Breast epithelium (tissue), 4 donors: ENCODE measurements around the gene ARX. TPM values are rescaled to one million over a fixed set of nuclear protein-coding genes. Genes with fewer than 3 reads are reported as not detected.

ENCODE experiments used
- DNase-seq, 2 donors: peaks; one replicate each; pipeline ENCODE4 v3.0.0-alpha.2; 2019; ENCODE audit warnings: low spot score in 2 of 2
- H3K27ac ChIP-seq, 2 donors: fragments of 200-600 bp; sonication (generic) in 1 of 2; one replicate each; pipeline ENCODE4 v1.5.1; 2016 to 2019; ENCODE audit warnings: mild to moderate bottlenecking in 1 of 2
- H3K27me3 ChIP-seq, 2 donors: fragments of 200-600 bp; sonication (generic) in 1 of 2; one replicate each; pipeline versions ENCODE4 v1.5.1 to v1.6.0; 2017 to 2019; ENCODE audit warnings: control low read depth in 1 of 2, mild to moderate bottlenecking in 1 of 2
- H3K36me3 ChIP-seq: fragments of 200-600 bp; one replicate; pipeline ENCODE4 v1.5.1; 2019
- H3K4me1 ChIP-seq, 2 donors: fragments of 200-600 bp; sonication (generic); one replicate each; pipeline ENCODE4 v1.5.1; 2016 to 2019; ENCODE audit warnings: control low read depth in 1 of 2
- H3K4me3 ChIP-seq, 3 donors: fragments of 200-600 bp; sonication (generic); 1 replicate in 2 of 3; 2 replicates in 1 of 3; pipeline ENCODE4 v1.5.1; 2016 to 2019; ENCODE audit warnings: mild to moderate bottlenecking in 3 of 3, moderate library complexity in 2 of 3
- H3K9me3 ChIP-seq, 2 donors: fragments of 200-600 bp; sonication (generic) in 1 of 2; one replicate each; pipeline ENCODE4 v1.5.1; 2016 to 2019; ENCODE audit warnings: control low read depth in 1 of 2
- POLR2A ChIP-seq: fragments of 450-650 bp; IDR thresholded peaks from one replicate; pipeline ENCODE4 v1.6.1; 2016; ENCODE audit warnings: antibody characterized with exemption, mild to moderate bottlenecking, moderate library complexity
- POLR2AphosphoS5 ChIP-seq, 3 donors: sonication (generic); formaldehyde crosslinking; IDR thresholded peaks; one replicate each; pipeline ENCODE4 v1.6.1; 2017; ENCODE audit warnings: antibody characterized with exemption in 3 of 3
- intact Hi-C: fragments of 100-400 bp; cut with DNase I; formaldehyde crosslinking; loops from one replicate; pipeline ENCODE4 v1.15.1; 2023; ENCODE audit warnings: low total_unique reads
- total RNA-seq, 3 donors: library from RNA; depleted of rRNA; stranded (reverse); fragments of >200 nt; gene quantifications; one replicate each; pipeline ENCODE4 v1.1.0, GENCODE V29; 2016
- TF ChIP-seq, protein P1 (sequence below), 3 donors: fragments of 450-650 bp; IDR thresholded peaks; one replicate each; pipeline ENCODE4 v1.5.1; 2016 to 2017; ENCODE audit warnings: antibody characterized with exemption in 3 of 3, mild to moderate bottlenecking in 3 of 3, moderate library complexity in 3 of 3

ARX gene
- total RNA-seq, 3 donors from 2014 or later, result 0.33 TPM; not detected in 2

- H3K27me3 ChIP-seq, result peaks cover 3 to 99% of the 10 kb centered on the region in 2 donors
- no peaks in the 10 kb centered on the region for H3K9me3 ChIP-seq
- intact Hi-C loops, result no loop called here
- no peak overlapping the region for H3K27ac ChIP-seq
- DNase-seq, result no peak
- TF ChIP-seq, protein P1, sequence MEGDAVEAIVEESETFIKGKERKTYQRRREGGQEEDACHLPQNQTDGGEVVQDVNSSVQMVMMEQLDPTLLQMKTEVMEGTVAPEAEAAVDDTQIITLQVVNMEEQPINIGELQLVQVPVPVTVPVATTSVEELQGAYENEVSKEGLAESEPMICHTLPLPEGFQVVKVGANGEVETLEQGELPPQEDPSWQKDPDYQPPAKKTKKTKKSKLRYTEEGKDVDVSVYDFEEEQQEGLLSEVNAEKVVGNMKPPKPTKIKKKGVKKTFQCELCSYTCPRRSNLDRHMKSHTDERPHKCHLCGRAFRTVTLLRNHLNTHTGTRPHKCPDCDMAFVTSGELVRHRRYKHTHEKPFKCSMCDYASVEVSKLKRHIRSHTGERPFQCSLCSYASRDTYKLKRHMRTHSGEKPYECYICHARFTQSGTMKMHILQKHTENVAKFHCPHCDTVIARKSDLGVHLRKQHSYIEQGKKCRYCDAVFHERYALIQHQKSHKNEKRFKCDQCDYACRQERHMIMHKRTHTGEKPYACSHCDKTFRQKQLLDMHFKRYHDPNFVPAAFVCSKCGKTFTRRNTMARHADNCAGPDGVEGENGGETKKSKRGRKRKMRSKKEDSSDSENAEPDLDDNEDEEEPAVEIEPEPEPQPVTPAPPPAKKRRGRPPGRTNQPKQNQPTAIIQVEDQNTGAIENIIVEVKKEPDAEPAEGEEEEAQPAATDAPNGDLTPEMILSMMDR (IDR thresholded peaks at IDR 0.05), result no peak
- TF ChIP-seq POLR2A (no peak), POLR2AphosphoS5 (IDR thresholded peaks at IDR 0.05) (no peak)
- no peaks in the 10 kb centered on the region for H3K4me1 ChIP-seq
- no peak overlapping the region for H3K4me3 ChIP-seq
- H3K36me3 ChIP-seq, result no peaks in the 10 kb centered on the region
These were observed 9.1 kb downstream of the ARX start for GRCh38 chrX:25006586-25007058.

DNA sequence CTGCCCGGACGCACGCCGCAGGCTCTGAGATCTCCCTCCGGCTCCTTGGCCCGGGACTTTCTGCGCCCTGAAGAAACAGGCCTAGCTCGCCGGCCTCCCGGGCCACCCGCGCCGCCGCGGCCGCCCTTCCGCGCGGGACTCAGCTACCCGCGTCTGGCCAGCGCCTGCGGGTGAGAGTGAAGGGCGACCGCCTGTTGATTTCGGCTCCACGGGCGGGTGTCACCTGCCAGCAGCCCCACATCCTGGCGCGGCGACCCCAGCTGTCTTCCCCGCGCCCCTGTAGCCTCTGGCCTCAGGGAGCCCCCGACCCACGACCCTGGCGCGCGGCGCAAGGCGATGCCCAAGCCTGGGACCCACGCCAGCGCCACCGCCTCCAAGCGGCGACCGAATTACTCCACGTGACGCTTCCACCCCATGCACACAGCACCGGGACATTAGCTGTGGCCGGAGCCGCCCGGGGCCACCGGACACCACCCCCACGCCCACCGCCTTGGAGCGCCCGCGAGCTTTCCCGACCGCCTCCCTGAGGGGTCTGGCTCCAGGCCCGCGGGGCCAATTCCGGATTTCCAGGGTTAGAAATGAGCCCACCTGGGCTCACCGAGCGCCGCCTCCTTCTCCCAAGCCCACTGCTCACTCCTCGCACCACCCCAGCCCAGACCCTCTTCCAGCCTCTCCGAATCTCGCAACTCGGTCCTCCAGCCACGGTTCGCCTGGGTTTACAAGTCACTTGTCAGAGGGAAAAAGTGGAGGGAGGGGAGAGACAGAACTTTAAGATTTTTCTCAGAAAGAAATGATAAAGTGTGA, 10.2 kb downstream of the ARX start:
- TF ChIP-seq, protein P1 (IDR thresholded peaks at IDR 0.05), result no peak
- TF ChIP-seq POLR2AphosphoS5 (IDR thresholded peaks at IDR 0.05) (no peak), POLR2A (no peak)
- H3K27ac ChIP-seq, result no peak overlapping the region
- H3K4me1 ChIP-seq, result no peaks in the 10 kb centered on the region
- H3K4me3 ChIP-seq, result peak overlapping the region in 2 of 3 donors; percentile 5 to 34
- no peaks in the 10 kb centered on the region for H3K9me3 ChIP-seq
- intact Hi-C loops, result no loop called here
- peaks cover 0 to 99% of the 10 kb centered on the region in 2 donors for H3K27me3 ChIP-seq
- DNase-seq, result no peak
- H3K36me3 ChIP-seq, result no peaks in the 10 kb centered on the region

GRCh38 chrX:25005034-25005381, 10.8 kb downstream of the ARX start:
- no peak for DNase-seq
- H3K9me3 ChIP-seq, result no peaks in the 10 kb centered on the region
- peaks cover 0 to 98% of the 10 kb centered on the region in 2 donors for H3K27me3 ChIP-seq
- no peak overlapping the region for H3K27ac ChIP-seq
- H3K4me1 ChIP-seq, result no peaks in the 10 kb centered on the region
- TF ChIP-seq POLR2A (no peak), POLR2AphosphoS5 (IDR thresholded peaks at IDR 0.05) (no peak)
- TF ChIP-seq, protein P1 (IDR thresholded peaks at IDR 0.05), result no peak
- intact Hi-C loops, result no loop called here
- H3K4me3 ChIP-seq, result peak overlapping the region in 2 of 3 donors; percentile 5 to 34
- H3K36me3 ChIP-seq, result no peaks in the 10 kb centered on the region

GRCh38 chrX:25004485-25005032, 11.2 kb downstream of the ARX start:
- Histone ChIP-seq H3K27ac (no peak overlapping the region), H3K4me1 (no peaks in the 10 kb centered on the region), H3K27me3 (peaks cover 0 to 98% of the 10 kb centered on the region in 2 donors), H3K9me3 (no peaks in the 10 kb centered on the region), H3K4me3 (peak overlapping the region in 2 of 3 donors; percentile 5 to 34), H3K36me3 (no peaks in the 10 kb centered on the region)
- intact Hi-C loops, result no loop called here
- no peak for DNase-seq
- TF ChIP-seq, protein P1 (IDR thresholded peaks at IDR 0.05), result no peak
- TF ChIP-seq POLR2AphosphoS5 (IDR thresholded peaks at IDR 0.05) (no peak), POLR2A (no peak)

- Histone ChIP-seq H3K27me3 (peaks cover 0 to 96% of the 10 kb centered on the region in 2 donors), H3K9me3 (no peaks in the 10 kb centered on the region), H3K4me3 (peak overlapping the region in 1 of 3 donors; percentile 34), H3K27ac (no peak overlapping the region), H3K36me3 (no peaks in the 10 kb centered on the region), H3K4me1 (no peaks in the 10 kb centered on the region)
- intact Hi-C loops, result no loop called here
- TF ChIP-seq POLR2A (no peak), POLR2AphosphoS5 (IDR thresholded peaks at IDR 0.05) (no peak)
- TF ChIP-seq, protein P1 (IDR thresholded peaks at IDR 0.05), result no peak
- no peak for DNase-seq
These were observed 11.7 kb downstream of the ARX start for GRCh38 chrX:25004040-25004439.
